HUES6 (cell line): ENCODE measurements around the gene TOR1A.

ENCODE experiments used
- H3K27ac ChIP-seq: 2 replicates; pipeline ENCODE4 v1.7.0; 2013; ENCODE audit warnings: low read depth, mild to moderate bottlenecking, low read length, inconsistent platforms
- H3K27me3 ChIP-seq: 2 replicates; pipeline ENCODE4 v1.6.1; 2013; ENCODE audit warnings: low read length; ENCODE audit not compliant: control insufficient read depth, insufficient read depth
- H3K36me3 ChIP-seq: 2 replicates; pipeline ENCODE4 v1.6.1; 2013; ENCODE audit warnings: low read length; ENCODE audit not compliant: control insufficient read depth, insufficient read depth
- H3K4me1 ChIP-seq: 2 replicates; pipeline ENCODE4 v1.6.1; 2013; ENCODE audit warnings: low read length; ENCODE audit not compliant: control insufficient read depth, insufficient read depth
- H3K4me3 ChIP-seq: 2 replicates; pipeline ENCODE4 v1.5.1; 2013; ENCODE audit warnings: low read depth, low read length
- H3K9ac ChIP-seq: one replicate; pipeline ENCODE4 v1.6.1; 2013; ENCODE audit warnings: mild to moderate bottlenecking, low read length
- H3K9me3 ChIP-seq: 2 replicates; pipeline ENCODE4 v1.6.1; 2013; ENCODE audit warnings: low read depth, low read length; ENCODE audit not compliant: control insufficient read depth, insufficient read depth

The TOR1A gene

GRCh38 chr9:129814432-129815223, 9.3 kb downstream of the TOR1A start:
- no peaks in the 10 kb centered on the region for H3K27me3 ChIP-seq
- H3K27ac ChIP-seq: no peak overlapping the region
- H3K4me1 ChIP-seq: no peaks in the 10 kb centered on the region
- no peak overlapping the region for H3K4me3 ChIP-seq
- H3K9ac ChIP-seq: no peak overlapping the region
- no peaks in the 10 kb centered on the region for H3K9me3 ChIP-seq
- peaks cover 84% of the 10 kb centered on the region for H3K36me3 ChIP-seq

GRCh38 chr9:129813661-129814060, 10.3 kb downstream of the TOR1A start:
- Histone ChIP-seq H3K4me1 (no peaks in the 10 kb centered on the region), H3K9me3 (no peaks in the 10 kb centered on the region), H3K4me3 (no peak overlapping the region), H3K27me3 (no peaks in the 10 kb centered on the region), H3K36me3 (peaks cover 87% of the 10 kb centered on the region), H3K9ac (no peak overlapping the region), H3K27ac (no peak overlapping the region)

- H3K4me1 ChIP-seq: no peaks in the 10 kb centered on the region
- H3K9me3 ChIP-seq: no peaks in the 10 kb centered on the region
- no peaks in the 10 kb centered on the region for H3K27me3 ChIP-seq
- peaks cover 81% of the 10 kb centered on the region for H3K36me3 ChIP-seq
- no peak overlapping the region for H3K9ac ChIP-seq
- no peak overlapping the region for H3K4me3 ChIP-seq
- H3K27ac ChIP-seq: no peak overlapping the region
These were observed 11.6 kb downstream of the TOR1A start for GRCh38 chr9:129812385-129812784.

DNA sequence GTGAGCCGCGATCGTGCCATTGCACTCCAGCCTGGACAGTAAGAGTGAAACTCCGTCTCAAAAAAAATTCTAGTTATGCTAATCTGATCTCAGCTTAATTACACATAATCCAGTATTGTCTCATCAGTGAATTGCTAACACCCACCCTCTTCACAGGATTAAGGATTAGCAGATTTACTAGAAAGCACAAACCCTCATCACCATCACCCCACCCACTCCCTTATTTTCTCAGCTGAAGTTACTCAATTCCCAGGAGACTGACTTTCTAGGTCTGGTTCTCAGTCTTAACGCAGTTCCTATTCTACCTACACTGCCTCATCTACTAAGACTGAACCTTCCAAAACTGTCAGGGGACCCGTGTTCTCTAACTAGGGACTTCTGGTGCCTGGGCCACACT, 12.0 kb downstream of the TOR1A start:
- no peak overlapping the region for H3K9ac ChIP-seq
- H3K36me3 ChIP-seq: peaks cover 82% of the 10 kb centered on the region
- H3K9me3 ChIP-seq: no peaks in the 10 kb centered on the region
- no peaks in the 10 kb centered on the region for H3K27me3 ChIP-seq
- H3K27ac ChIP-seq: no peak overlapping the region
- no peak overlapping the region for H3K4me3 ChIP-seq
- H3K4me1 ChIP-seq: no peaks in the 10 kb centered on the region

- Histone ChIP-seq H3K27ac (no peak overlapping the region), H3K4me1 (no peaks in the 10 kb centered on the region), H3K4me3 (no peak overlapping the region), H3K9me3 (no peaks in the 10 kb centered on the region), H3K36me3 (peaks cover 72% of the 10 kb centered on the region), H3K27me3 (no peaks in the 10 kb centered on the region), H3K9ac (no peak overlapping the region)
These were observed 13.1 kb downstream of the TOR1A start for GRCh38 chr9:129810788-129811187.

DNA sequence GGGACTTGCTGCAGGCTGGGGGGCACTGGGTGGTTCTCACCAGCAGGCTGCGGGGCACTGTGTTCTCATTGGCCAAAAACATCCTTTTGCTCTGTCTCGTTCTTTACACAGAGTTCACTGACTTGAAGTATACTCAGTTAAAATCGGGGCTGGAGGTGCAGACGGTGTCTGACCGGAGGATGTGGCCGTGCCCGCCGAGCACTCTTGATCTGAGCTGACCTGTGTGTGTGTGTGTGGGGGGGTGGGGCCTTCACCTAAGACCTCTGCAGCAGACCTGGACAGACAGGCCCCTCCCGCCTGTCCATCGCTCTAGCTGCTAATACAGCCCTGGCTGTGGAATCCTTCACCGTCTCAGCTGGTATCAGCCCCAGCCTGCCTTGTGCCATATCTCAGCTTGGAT, 13.8 kb downstream of the TOR1A start:
- peaks cover 70% of the 10 kb centered on the region for H3K36me3 ChIP-seq
- no peak overlapping the region for H3K9ac ChIP-seq
- H3K4me3 ChIP-seq: no peak overlapping the region
- H3K9me3 ChIP-seq: no peaks in the 10 kb centered on the region
- H3K27me3 ChIP-seq: no peaks in the 10 kb centered on the region
- no peak overlapping the region for H3K27ac ChIP-seq
- no peaks in the 10 kb centered on the region for H3K4me1 ChIP-seq

DNA sequence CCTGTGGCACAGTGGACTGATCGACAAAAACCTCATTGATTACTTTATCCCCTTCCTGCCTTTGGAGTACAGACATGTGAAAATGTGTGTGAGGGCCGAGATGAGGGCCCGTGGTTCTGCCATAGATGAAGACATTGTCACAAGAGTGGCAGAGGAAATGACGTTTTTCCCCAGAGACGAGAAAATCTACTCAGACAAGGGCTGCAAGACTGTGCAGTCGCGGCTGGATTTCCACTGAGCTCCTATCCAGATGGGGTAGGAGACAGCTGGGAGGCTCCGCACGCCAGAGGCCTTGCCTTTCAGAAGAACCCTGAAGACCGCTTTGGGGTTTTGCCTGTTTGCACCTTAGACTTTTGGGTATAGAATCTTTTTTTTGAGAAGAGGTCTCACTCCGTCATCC, 14.6 kb downstream of the TOR1A start:
- Histone ChIP-seq H3K36me3 (peaks cover 65% of the 10 kb centered on the region), H3K27ac (no peak overlapping the region), H3K4me1 (no peaks in the 10 kb centered on the region), H3K27me3 (no peaks in the 10 kb centered on the region), H3K4me3 (no peak overlapping the region), H3K9me3 (no peaks in the 10 kb centered on the region), H3K9ac (no peak overlapping the region)

- Histone ChIP-seq H3K36me3 (peaks cover 38% of the 10 kb centered on the region), H3K9me3 (no peaks in the 10 kb centered on the region), H3K4me3 (no peak overlapping the region), H3K4me1 (peaks cover 5% of the 10 kb centered on the region; the same call in 1 of the 2 replicates), H3K27me3 (no peaks in the 10 kb centered on the region), H3K9ac (no peak overlapping the region), H3K27ac (no peak overlapping the region)
These were observed 17.9 kb downstream of the TOR1A start for GRCh38 chr9:129806061-129806460.

- peak overlapping the region; percentile 55 for H3K9ac ChIP-seq
- peaks cover 5% of the 10 kb centered on the region; the same call in 1 of the 2 replicates for H3K4me1 ChIP-seq
- peaks cover 15% of the 10 kb centered on the region for H3K36me3 ChIP-seq
- peak overlapping the region; percentile 94 for H3K4me3 ChIP-seq
- no peaks in the 10 kb centered on the region for H3K27me3 ChIP-seq
- no peak overlapping the region for H3K27ac ChIP-seq
- no peaks in the 10 kb centered on the region for H3K9me3 ChIP-seq
These were observed 20.3 kb downstream of the TOR1A start for GRCh38 chr9:129803676-129804060.

DNA sequence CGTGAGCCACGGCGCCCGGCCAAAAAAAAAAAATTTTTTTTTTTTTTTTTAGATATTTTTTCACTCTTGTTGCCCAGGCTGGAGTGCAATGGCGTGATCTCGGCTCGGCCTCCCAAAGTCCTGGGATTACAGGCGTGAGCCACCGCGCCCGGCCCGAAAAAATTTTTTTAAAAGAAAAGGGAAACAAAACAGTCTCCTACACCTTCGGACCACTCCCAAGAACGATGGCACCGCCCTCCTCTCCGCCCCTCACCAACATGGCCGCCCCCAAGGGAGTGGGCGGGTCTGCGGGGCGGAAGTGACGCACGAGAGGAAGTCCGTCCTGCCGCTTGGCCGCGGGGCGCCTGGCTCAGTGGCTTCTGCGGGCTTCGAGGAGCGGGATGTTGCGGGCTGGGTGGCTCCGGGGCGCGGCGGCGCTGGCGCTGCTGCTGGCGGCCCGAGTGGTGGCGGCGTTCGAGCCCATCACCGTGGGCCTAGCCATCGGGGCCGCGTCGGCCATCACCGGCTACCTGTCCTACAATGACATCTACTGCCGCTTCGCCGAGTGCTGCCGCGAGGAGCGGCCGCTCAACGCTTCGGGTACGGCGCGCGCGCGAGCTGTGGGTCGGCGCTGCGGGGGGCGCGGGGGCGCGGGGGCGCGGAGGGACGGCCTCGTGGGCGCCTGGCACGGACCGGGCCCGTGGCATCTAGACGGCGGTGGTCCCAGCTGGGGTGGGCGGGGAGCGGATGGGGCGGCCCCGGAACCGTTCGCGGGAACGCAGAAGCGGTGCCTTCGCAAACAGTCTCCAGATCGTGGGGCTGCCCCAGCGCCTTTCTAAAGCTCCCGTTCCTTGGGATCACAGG, 20.9 kb downstream of the TOR1A start, which contains the start of gene TOR1B:
TOR1B (plus strand) TSS at position 352 of the 843 bp plus-strand sequence; CDS start at position 381, 29 bp downstream.
- H3K4me3 ChIP-seq: peak within 1 kb of the TSS; percentile 94
- peaks cover 15% of the 10 kb centered on the region for H3K36me3 ChIP-seq
- peaks cover 5% of the 10 kb centered on the region; the same call in 1 of the 2 replicates for H3K4me1 ChIP-seq
- H3K27ac ChIP-seq: no peak within 1 kb of the TSS
- H3K9ac ChIP-seq: peak within 1 kb of the TSS; percentile 68
- no peaks in the 10 kb centered on the region for H3K9me3 ChIP-seq
- H3K27me3 ChIP-seq: no peaks in the 10 kb centered on the region

GRCh38 chr9:129801504-129801903, 22.4 kb downstream of the TOR1A start:
- Histone ChIP-seq H3K27me3 (no peaks in the 10 kb centered on the region), H3K4me1 (peaks cover 5% of the 10 kb centered on the region; the same call in 1 of the 2 replicates), H3K9me3 (no peaks in the 10 kb centered on the region), H3K27ac (no peak overlapping the region), H3K4me3 (no peak overlapping the region), H3K36me3 (peaks cover 5% of the 10 kb centered on the region), H3K9ac (no peak overlapping the region)
